Fibroblast of skin of right biceps (primary cell): ENCODE measurements around the gene TRDN.
"Not testable (repeated sequence)": the region's sequence is repeated elsewhere in the genome, so short reads cannot be mapped to it uniquely, and the experiment has no call there.

Experiments used
- DNase-seq: peaks from one replicate; pipeline ENCODE4 v3.0.0-alpha.2; 2013

Gene TRDN

GRCh38 chr6:123559816-123560215 lies 76.9 kb downstream of the TRDN start:
- not testable (repeated sequence) for DNase-seq

DNA sequence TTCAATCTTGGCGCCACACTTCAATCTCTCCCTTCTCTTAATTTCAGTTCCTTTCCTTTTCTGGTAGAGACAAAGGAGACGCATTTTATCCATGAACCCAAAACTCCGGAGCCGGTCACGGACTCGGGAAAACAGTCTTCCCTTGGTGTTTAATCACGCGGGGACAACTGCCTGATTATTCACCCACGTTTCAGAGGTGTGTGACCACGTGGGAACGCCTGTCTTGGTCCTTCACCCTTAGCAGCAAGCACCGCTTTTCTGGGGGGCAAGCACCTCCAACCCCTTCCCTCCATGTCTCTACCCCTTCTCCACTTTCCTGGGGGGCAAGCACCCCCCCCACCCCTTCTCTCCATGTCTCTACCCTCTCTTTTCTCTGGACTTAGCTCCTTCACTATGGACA lies 79.3 kb downstream of the TRDN start:
- DNase-seq: not testable (repeated sequence)

GRCh38 chr6:123551939-123552707 lies 84.6 kb downstream of the TRDN start:
- DNase-seq: no peak

DNA sequence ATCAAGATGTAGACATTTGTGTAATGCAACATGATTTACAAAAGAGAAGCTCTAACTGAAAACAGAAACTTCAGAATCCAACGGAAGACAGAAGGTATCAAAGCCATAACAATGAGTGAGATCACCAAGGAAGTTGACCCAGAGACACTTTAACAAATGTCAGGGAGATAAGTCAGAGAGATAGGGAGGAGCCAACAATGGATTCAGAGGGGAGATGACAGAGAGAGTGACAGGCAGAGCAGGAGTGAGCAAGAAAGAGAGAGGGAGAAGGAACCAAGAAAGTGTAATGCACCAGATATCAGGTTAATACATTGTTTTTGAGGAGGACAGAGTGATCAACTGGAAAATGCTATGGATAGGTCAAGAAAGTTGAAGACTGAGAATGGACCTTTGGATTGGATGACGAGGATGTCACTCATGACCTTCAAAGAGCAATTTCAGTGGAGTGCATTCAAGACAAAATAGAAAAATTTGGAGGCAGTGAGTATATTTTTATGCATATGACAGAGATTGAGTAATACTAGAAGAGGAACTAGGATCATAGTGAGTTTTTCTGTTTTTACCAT lies 86.6 kb downstream of the TRDN start:
- no peak for DNase-seq

GRCh38 chr6:123549476-123549875 lies 87.3 kb downstream of the TRDN start:
- DNase-seq: no peak

DNA sequence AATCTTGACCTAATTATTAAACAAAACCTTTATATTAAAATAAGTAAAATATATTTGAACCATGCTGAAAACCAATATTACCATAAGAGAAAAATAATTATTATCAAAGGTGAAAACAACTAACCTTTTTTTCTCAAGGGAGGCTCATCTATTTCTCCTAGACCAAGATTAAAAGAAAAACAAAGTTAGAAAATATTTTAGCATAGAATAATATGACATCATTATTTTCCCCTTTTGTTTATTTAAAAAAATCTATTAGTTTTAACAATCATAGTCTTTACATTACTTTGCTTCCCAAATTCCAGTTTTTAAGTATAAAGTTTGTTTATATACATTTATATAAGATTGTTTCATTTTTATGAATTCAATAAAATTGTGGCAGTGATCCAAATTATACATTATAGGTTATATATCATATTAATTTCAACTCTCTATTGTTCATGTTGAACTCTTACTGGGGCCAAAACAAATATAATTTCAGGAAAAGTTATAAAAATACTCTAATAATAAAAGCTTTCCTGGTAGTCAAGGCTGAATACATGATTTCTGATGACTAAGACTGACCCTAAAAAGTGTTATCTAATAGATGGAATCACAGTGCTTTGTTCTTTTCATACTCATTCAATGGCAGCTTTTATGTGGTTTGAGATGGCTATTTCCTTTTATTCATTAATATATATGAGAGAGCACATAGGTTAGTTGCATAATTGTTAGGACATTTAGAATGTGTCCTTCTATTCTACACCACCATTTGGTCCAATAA lies 89.4 kb downstream of the TRDN start:
- no peak for DNase-seq

- DNase-seq: no peak
These were observed 90.2 kb downstream of the TRDN start for GRCh38 chr6:123546537-123546936.

DNA sequence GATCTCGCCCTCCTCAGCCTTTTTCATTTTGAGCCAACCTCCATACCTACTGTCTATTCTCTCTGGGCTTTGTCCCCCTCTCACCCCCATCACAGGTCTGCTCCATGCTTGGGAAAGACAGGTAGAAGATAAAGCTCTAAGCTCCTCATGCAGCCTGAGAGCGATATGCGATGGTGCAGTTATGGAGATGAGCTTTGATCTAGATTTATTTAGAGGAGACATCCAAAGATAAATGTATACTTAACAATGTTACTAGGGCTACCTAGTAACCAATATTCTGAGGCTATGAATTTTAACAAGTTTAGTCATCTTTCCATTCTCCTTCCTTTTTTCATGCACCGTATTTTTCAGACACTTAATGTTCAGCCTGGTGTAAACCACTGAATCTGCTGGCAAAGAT lies 95.3 kb downstream of the TRDN start:
- DNase-seq: no peak

DNA sequence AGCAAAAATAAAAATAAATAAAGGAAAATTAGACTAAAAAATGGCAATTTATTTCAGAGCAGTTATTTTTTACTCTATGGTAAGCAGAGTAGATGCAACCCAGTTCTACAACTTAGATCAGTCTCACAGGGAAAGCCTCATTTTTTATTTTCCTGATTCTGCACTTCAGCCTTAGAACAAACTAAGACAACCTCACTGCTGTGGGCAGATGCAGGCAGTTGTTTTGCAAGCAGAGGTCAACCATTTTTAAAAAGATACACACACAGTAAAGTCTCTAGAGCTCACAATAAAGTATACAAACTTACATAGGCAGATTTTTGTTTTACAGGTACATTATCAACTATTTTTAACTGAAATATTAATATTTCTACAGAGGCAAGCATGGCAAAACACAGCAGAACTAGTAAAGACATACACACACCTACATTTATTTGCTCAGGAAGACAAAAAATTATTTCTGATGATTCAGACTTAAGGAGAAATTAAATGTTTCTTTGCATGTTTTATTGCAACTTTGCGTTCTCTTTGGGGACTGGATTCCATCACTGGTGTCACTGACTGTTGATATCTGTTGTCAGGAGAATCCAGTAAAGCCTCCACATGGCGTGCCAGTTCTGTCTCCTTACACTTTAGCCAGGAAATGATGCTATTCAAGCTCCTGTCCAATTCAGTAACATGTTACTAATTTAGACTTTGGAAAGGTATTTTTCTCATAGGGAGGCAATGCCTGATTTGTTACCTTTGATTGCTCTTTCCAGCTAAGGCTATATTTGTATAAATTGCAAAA lies 102.7 kb downstream of the TRDN start:
- no peak for DNase-seq

DNA sequence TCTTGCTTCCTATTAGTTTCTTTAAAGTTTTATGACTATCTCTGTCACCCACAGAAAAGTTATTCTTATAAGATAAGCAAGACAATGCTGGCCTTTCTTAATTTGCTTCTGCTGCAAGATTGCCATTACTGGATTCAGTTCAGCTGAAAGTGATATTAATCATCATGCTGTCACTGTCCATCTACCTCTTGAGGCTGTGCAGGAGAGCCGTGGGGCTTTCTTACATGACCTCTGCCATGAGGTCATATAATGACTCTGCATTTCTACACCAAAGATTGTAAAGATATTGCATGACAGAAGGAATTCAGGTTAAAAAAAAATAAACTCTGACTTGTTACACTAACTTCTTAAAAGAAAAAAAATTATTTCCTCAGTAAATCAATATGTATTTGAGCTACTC lies 106.9 kb downstream of the TRDN start:
- no peak for DNase-seq

DNA sequence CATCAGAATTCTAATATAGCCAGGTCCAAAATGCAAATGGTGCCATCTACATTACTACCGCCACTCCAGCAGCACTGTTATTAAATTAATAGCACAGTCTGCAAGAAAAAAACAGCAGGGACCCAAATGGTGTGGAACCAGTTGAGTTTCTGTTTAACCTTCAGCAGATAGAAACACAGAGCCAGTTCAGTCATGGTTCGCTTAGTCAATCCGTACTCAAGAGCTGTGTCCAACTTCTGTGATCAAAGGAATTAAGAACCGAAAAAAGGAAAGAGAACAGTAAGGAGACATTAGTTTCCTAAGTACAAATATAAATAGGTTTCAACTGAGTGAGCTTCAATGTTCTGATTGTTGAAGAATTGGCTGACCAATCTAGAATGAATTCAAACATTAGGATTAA lies 107.7 kb downstream of the TRDN start:
- no peak for DNase-seq

DNA sequence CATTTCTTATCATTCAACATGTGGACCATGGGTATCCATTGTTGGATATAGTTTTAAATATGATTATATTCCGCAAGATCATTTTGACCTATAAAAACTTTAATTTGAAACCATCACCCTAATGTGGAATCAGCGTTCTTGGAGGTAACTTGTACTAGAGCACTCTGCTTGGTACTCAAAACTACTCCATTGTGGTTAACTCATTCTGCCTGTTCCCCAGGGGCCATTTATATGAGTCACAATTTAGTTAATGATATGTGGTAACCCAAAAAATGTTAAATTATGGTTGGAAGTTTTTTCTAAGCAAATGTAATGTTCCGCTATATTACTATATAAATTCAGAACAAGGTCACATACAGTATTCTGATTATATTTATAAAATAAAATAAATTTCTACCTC lies 109.3 kb downstream of the TRDN start:
- DNase-seq: peak; percentile 40

DNA sequence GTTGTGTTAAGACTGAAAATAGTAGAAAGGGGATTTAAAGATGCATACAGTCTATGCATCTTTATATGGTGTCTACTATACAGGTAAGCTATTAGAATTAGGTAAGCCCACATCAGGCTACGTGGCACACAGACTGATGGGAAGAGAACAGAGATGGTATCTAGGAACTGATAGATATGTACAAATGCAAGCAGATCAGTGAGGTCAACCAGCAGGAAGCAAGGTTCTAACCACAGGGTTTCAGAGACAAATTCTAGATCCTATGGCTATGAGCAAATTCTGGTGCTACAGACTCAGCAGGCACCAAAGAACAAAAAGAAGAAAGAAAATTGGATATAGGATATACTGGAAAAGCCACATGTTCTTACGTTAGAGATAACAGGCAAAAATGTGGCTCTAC lies 110.6 kb downstream of the TRDN start:
- no peak for DNase-seq

- no peak for DNase-seq
These were observed 112.0 kb downstream of the TRDN start for GRCh38 chr6:123524781-123525180.

DNA sequence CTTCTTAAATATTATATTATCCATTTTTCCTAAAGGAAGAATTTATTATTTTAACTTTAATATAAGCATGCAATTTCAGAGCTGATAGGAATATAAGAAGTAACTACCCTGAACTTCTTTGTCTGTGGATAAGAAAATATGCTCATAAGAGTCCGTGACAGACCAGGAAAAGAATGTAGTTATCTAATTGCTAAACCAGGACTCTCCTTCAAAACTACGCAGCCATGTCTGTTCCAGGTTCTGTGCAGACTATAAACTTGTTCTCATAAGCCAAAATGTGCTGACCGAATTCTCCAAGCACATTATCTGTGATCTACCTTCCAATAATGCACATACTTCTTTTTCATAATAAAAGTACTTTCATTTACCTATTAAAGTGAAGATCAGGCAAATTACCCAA lies 116.5 kb downstream of the TRDN start:
- DNase-seq: no peak

GRCh38 chr6:123519189-123519505 lies 117.6 kb downstream of the TRDN start:
- no peak for DNase-seq

DNA sequence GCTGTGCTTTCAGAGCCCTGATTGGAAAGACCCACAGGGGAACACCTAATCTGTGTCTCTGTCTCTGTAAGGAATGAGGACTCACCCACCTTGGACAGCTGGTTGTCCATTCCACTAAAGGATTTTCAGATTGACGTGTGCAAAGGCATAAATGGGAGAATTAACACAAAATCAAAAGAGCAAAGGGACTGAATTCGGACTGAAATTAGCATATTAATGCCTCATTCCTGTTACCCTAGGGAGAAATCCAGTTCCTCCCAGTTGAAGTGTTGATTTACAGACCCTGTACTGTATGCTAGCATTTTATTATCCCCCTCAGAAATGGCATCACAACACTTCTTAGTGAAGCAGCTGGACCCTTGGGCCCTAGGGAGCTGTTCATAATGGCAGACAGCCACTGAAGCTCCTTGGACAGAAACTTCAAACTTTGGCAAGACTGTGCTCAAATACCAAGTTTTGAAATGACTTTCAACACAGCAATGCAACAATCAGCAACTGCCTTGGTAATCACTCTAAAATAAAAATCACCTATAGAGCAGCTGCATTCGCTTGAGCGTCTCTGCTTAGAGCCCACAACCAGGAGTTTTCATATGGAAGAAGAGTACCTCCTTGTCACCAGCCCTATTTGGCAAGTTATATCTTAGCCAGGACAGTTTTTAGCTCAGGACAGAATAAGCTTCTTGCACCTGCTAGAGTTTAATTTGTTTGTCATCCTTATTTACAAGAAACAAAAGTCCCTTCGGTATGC lies 118.1 kb downstream of the TRDN start:
- no peak for DNase-seq

GRCh38 chr6:123515715-123516114 lies 121.0 kb downstream of the TRDN start:
- peak; percentile 16 for DNase-seq

DNA sequence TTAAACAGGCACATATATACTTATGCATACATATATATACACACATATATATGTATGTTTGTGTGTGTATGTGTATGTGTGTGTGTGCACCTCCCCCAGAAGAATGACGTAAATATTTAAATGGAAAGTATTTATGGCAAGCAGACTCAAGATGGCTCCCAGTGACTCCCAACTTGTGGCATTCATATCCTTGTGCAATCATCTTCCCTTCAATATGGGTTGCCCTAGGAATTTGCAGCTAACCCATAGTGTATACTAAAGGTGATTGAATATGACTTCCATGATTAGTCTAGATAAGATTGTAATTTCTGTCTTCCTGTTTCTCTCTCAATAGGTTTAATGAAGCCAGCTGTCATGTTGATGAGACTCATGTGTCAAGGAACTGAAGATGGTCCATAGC lies 127.6 kb downstream of the TRDN start:
- no peak for DNase-seq

DNA sequence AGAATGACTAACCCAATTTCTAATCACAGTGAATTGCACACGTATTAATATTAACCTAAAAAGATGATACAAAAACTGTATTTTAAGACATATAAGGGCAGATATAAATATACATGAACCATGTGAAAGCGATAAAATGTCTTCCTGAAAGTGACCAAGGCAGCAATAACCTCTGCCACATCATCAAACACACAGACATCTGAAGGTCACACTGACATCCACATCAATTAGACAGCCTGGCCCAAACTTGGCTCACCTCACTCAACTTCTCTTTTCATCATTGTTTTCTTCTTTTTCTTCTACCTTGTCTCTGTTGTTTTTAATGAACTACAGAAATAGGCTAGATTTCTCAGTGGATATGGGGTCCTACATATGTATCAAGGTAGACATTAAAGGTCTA lies 128.5 kb downstream of the TRDN start:
- DNase-seq: no peak

GRCh38 chr6:123507582-123507981 lies 129.2 kb downstream of the TRDN start:
- DNase-seq: no peak

- no peak for DNase-seq
These were observed 133.1 kb downstream of the TRDN start for GRCh38 chr6:123503619-123504018.

GRCh38 chr6:123497025-123497424 lies 139.7 kb downstream of the TRDN start:
- DNase-seq: no peak
